GM21717 (cell line): ENCODE measurements around the gene TBC1D9B.
A peak's percentile ranks its signal among the peaks of the same experiment; 100 is the strongest.

Experiments
- ATAC-seq: cut with Tn5 transposase; IDR thresholded peaks from one replicate; pipeline ENCODE4 v1.9.1; 2021; ENCODE audit warnings: mild to moderate bottlenecking, moderate library complexity; ENCODE audit not compliant: unreplicated experiment

The TBC1D9B gene

DNA sequence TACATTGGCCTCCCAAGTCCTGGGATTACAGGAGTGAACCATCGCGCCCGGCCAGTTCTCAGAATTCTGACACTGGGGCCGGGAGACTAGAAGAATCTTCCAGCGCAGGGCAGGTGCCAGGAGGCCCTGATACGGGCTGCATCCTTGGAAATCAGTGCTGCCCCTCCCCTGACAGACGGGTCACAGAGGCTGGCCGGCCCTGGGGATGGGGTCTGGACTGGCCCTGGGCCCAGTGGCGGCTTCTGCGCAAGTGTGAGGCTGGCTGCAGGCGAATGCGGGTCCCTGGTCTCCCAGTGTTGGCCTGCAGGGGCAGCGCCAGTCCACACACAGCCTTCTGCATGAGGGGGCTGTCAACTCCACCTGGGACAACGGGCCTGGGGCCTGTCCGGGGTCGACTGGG is 831 bp upstream of the TBC1D9B start:
- ATAC-seq, result no peak

DNA sequence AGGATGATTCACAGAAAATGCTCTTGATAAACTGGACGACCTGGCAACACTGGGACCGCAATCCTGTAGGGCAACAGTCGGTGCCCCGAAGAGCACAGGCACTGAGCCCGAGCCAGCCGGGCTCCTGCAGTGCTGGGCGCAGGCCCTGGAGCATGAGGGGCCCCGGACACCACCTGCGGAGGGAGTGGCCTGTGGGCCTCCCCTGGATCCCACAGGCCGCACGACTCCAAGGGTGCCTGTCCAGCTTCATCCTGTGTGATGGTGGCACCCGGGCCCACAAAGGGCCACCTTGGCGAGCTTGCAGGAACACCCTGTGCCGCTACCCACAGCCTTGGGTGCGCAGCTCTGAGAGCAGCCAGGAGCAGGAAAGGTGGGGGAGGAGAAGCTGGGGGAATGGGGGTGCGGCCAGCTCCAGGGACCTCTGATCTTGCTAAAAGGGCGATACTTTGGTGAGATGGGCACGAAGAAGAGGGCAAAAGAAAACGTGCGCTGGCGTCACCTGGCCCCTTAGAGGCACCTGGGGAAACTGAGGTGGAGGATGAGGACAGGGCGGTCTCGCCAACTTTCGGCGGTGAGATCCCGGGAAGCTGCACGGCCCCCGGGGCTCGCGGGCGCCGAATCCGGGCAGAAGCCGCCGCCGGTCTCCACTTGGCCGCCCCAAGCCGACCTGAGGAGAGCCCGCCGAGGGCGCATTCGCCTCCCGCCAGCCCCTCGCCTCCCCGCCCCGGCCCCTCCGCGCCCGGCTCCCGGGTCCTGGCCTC is 722 bp downstream of the TBC1D9B start:
- ATAC-seq, result peak; percentile 29

DNA sequence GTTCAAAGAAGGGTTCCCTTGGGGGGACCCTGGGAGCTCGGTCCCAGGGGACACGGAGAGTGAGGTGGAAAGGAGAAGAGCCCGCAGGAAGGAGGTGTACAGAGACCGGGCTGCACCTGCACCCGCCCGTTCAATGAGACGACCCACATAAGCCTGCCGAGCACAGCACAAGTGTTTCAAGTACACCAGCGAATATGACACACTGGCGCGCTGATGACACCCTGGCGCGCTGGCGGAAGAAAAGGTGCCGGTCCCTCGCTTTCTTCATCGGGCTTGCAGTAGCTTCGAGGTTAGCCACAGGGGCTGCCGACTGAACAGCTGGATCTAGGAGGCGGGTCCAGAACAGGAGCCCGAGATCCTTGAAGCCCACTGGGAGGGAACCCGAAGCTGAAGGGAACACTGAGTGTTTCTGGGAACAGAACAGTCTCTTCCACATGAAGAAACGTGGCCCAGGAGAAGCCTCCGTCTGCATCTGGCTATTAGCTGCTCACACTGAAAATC is 1.4 kb downstream of the TBC1D9B start:
- no peak for ATAC-seq

GRCh38 chr5:179905161-179905560 is 2.5 kb downstream of the TBC1D9B start:
- no peak for ATAC-seq

GRCh38 chr5:179904463-179905160 is 3.1 kb downstream of the TBC1D9B start:
- no peak for ATAC-seq

DNA sequence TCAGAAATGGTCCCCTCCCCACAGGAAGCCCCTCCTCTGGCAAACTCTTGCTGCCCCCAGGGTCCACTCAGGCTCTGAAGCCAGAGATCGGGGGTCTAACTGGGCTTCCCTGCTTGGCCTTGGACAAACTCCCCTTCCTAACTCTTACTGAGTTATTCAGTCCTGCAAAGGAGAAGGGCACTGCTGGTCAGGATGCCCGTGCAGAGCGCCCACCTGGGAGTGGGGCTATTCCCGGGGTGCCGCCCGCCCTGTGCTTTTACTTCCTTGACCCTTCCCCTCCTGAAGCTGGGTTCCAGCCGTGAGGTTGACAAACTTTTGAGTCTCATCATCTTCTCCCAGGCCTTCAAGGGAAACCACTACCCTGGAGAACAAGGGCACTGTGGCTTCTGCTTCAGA is 4.9 kb downstream of the TBC1D9B start:
- ATAC-seq, result no peak

DNA sequence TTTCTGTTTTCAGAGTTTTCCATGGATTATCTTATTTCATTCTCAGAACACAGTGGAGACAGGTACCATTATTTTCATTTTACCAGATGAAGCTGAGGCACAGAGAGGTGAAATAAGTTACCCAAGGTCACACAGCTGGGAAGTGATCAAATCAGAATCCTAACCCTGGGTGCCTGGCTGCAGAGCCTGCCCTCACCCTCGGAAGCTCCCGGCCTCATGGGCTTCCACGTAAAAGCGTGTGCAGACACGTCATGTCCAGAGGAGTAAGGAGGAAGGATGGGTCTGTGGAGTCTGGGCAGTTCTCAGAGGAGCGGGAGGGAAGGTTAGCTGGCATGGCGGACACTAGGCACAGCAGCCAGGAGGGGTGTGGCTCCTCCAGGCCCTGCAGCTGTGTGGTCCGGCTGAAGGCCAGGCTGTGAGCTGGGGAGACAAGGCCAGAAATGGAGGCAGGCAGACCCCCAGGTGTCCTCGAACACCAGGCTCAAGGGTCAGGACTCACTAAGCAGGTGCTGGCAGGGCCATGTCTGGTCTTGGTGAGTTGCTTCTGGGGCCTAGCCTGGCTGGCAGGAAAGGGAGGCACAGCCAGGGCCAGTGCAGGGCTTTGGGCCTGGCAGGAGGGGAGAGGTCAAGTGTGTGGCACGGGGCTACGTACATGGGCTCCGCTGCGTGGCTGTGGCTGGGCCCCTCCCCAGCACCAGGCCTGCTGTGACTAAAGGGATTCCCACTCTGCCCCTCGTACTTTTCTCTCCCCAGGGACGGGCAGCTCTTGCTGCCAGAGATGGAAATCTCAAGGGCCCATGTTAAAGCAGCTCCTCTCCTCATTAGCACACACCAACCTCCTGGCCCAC is 5.6 kb downstream of the TBC1D9B start:
- no peak for ATAC-seq

DNA sequence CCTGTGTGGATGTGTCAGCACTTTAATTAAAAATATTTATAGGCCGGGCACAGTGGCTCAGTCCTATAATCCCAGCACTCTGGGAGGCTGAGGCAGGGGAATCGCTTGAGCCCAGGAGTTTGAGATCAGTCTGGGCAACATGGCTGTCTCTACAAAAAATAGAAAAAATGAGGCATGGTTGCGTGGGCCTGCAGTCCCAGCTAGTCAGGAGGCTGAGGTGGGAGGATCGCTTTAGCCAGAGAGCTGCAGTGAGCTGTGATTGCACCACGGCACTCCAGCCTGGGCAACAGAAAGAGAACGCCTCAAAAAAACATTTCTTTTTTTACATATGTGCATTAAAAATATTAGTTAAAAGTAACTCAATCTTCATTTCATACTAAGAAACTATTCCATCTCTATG is 6.2 kb downstream of the TBC1D9B start:
- ATAC-seq, result no peak

- no peak for ATAC-seq
Measured at GRCh38 chr5:179900711-179901110, 7.0 kb downstream of the TBC1D9B start.

DNA sequence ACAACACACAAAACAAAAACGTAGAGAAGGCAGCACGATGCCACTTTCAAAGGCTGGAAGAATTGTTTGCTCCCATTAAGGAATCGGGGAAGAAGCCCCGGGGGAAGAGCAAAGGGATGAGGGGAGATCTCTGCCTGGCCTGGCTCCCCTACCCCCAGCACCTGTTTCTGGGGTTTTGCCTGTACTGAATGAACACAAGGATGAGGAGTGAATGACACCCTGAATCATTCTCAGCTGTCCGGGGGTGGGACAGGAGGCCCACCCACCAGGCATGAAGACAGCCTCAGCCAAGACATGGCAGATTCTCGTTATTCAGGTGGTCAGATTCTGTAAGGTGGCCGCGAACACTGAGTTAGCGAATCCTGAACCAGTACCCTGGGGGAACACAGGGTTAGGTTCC is 7.5 kb downstream of the TBC1D9B start:
- ATAC-seq, result no peak

- no peak for ATAC-seq
Measured at GRCh38 chr5:179895861-179896260, 11.8 kb downstream of the TBC1D9B start.

DNA sequence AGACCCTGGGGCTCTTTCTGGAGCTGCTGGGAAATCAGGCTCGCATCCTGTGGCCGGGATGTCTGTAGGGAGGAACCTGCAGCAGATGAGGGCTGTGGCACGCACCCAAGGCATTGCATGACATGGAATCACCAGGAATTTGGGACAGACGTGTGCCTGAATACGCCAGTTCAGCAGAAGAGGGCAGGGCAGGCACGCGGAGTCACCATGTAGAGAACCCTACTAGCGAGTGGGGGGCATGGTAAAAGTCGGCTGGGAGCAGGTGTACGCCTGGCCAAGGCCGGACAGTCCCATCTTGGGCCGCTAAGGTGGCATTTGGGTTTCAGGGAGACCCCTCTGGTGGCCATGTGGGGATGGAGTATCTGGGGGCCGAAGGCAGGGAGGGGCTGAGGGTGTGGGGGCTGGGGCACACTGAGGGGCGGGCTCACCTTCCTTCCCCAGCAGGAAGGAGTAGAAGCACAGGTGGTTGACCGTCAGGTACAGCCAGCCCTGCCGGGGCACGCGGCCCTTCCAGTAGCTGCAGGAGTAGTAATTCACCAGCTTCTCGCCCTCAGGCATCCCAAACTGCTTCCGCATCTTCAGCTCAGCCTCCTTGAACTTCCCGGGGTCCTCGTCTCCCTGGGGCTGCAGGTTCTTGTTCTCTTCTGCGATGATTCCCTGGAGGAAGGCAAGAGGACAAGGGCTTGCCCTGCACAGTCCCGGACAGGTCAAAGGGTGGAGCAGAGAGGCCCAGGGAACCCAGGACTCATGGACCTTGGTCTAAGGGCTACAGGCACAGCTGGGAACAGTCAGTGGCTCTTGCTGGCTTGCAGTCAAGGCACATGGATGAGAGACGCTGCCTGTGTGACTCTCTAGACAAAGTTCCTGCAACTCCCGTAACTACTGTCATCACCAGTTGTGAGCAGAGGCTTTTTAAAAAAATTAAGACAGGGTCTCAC is 13.5 kb downstream of the TBC1D9B start:
- no peak for ATAC-seq

- no peak for ATAC-seq
Measured at GRCh38 chr5:179893076-179893957, 14.4 kb downstream of the TBC1D9B start.

DNA sequence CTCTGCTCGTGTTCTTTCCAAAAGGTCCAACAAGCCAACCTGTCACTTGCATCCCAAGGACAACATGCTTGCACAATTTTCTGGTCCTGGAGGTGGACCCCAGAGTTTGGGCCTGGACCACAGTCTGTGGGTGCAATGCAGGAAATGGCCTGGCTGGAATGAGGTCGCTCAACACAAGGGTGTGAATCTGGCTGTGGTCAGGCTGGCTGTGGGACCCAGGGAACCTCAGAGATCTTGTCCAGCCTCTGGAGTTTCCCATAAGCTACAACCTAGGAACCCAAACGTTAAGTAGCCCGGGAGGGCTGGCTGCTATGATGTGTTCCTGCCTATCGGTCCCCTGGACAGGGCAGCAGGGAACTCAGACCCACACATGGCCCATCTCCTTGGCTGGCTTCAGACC is 15.4 kb downstream of the TBC1D9B start:
- no peak for ATAC-seq

DNA sequence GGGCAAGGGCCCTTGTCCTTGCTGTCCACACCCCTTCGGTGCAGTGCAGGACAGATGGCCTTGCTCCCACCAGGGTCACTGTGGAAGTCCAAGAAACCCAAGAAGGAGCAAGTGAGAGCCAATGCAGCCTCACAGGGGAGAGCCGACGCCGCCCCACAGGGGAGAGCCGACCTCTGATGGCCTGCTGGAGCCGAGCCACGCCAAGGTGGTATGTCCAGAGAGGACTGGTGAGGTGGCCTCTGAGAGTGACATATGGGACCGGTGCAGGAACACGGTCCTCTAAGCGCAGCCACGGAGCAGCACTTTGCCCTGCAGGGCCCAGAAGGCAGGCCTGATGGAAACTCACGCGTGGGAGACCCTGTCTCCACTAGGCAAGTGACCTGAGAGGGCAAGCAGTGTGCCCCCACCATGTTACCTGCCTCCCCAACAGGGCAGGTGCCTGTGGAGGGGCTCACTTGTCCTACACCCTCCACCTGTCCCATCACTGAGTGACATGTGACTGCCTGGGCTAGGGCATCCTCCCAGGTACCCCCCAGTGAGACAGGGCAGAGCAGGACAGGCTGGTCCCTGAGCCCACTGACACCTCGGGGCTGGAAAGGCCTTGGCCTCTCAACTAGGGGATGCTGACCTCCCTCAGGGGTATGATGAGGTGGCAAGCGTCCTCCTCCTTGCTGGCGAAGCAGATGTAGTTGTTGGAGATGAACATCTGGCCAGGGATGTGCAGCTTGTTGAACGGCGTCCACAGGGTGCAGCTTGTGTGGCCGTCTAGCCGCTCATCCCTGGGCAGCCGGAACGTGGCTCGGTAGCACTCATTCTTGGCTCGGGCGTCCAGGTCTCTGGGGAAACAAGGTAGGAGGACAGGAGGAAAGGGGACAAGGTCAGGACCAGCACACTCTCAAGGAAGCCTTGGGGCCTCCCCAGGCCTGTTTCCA is 16.7 kb downstream of the TBC1D9B start:
- no peak for ATAC-seq

GRCh38 chr5:179889885-179890284 is 17.8 kb downstream of the TBC1D9B start:
- ATAC-seq, result no peak

GRCh38 chr5:179887802-179888201 is 19.9 kb downstream of the TBC1D9B start:
- no peak for ATAC-seq

- ATAC-seq, result no peak
Measured at GRCh38 chr5:179887095-179887494, 20.6 kb downstream of the TBC1D9B start.
